Vagina (tissue), 2 donors: ENCODE results near the gene ADGRV1.

Source experiments
- CTCF ChIP-seq, 3 experiments: fragments of 450-650 bp in 2 of 3; fragments of 200-600 bp in 1 of 3; sonication (generic) in 1 of 3; IDR thresholded peaks; one replicate each; pipeline ENCODE4 v1.5.1; 2017 to 2019; ENCODE audit warnings: antibody characterized with exemption in 3 of 3, mild to moderate bottlenecking in 2 of 3, moderate library complexity in 2 of 3
- POLR2A ChIP-seq, 2 donors: fragments of 450-650 bp; IDR thresholded peaks; one replicate each; pipeline ENCODE4 v1.6.1; 2017; ENCODE audit warnings: antibody characterized with exemption in 2 of 2, mild to moderate bottlenecking in 2 of 2, moderate library complexity in 2 of 2
- POLR2AphosphoS5 ChIP-seq, 2 donors: sonication (generic); formaldehyde crosslinking; IDR thresholded peaks; one replicate each; pipeline ENCODE4 v1.9.0; 2017; ENCODE audit warnings: antibody characterized with exemption in 2 of 2, mild to moderate bottlenecking in 2 of 2, low read depth in 1 of 2; ENCODE audit not compliant: insufficient read depth in 1 of 2

GRCh38 chr5:90947667-90948066 lies 389.1 kb downstream of the ADGRV1 start:
- TF ChIP-seq POLR2AphosphoS5 (IDR thresholded peaks at IDR 0.05; ENCODE audit: insufficient read depth in 1 of 2, low read depth in 1 of 2): no peak
- no peak for TF ChIP-seq CTCF (IDR thresholded peaks at IDR 0.05)
- no peak for TF ChIP-seq POLR2A (IDR thresholded peaks at IDR 0.05)
